Endothelial cell of umbilical vein (primary cell): ENCODE data around the gene GFER. TPM values are rescaled to one million over a fixed set of nuclear protein-coding genes. Genes with fewer than 3 reads are reported as not detected.

Experiments
- BruUV-seq: library from RNA; stranded (reverse); fragments of 400-500 nt; replicated peaks from 2 replicates; lab custom pipeline; 2021; lab: Mats Ljungman, UMichigan
- CTCF ChIA-PET: fragments of 300-600, 350-600 bp; sonication (Branson Sonifier 250); formaldehyde crosslinking; loops from one replicate; lab custom pipeline; 2021; ENCODE audit warnings: antibody characterized with exemption, inconsistent platforms; lab: Charles Lee
- POLR2A ChIA-PET: fragments of 300-600, 350-600 bp; sonication (Branson Sonifier 250); formaldehyde crosslinking; loops from one replicate; lab custom pipeline; 2021; ENCODE audit warnings: antibody characterized with exemption, inconsistent platforms; lab: Charles Lee
- DNase-seq: peaks from one replicate; pipeline ENCODE4 v3.0.0-alpha.2; 2011; ENCODE audit warnings: low read depth, low spot score
- FAIRE-seq: peaks from 2 replicates; lab custom pipeline; 2011; peaks lifted over from hg19 to GRCh38; lab: Jason Lieb, UNC
- H2AFZ ChIP-seq: 2 replicates; pipeline ENCODE4 v1.6.0; 2012; ENCODE audit warnings: low read depth, low read length, control low read depth, inconsistent platforms
- H3K27ac ChIP-seq: 2 replicates; pipeline ENCODE4 v1.5.1; 2011; ENCODE audit warnings: low read depth, mild to moderate bottlenecking, control low read depth, low read length, moderate library complexity; ENCODE audit not compliant: insufficient read depth
- H3K27me3 ChIP-seq, 2 experiments: 2 replicates each; pipeline versions ENCODE4 v1.6.0 to v1.6.1; 2011; ENCODE audit warnings: low read length in 2 of 2, mixed read lengths in 1 of 2; ENCODE audit not compliant: control insufficient read depth in 2 of 2, insufficient read depth in 2 of 2
- H3K36me3 ChIP-seq, 2 experiments: 2 replicates in 1 of 2; 3 replicates in 1 of 2; pipeline ENCODE4 v1.5.1; 2011; ENCODE audit warnings: low read length in 2 of 2, mild to moderate bottlenecking in 1 of 2, moderate library complexity in 1 of 2; ENCODE audit not compliant: control insufficient read depth in 2 of 2, insufficient read depth in 2 of 2; ENCODE audit errors: extremely low read depth in 1 of 2
- H3K4me1 ChIP-seq: 3 replicates; pipeline ENCODE4 v1.5.1; 2011; ENCODE audit warnings: mild to moderate bottlenecking, low read length; ENCODE audit not compliant: control insufficient read depth, insufficient read depth; ENCODE audit errors: extremely low read depth
- H3K4me2 ChIP-seq: 2 replicates; pipeline ENCODE4 v1.6.1; 2011; ENCODE audit warnings: low read length, control low read depth, mixed read lengths; ENCODE audit not compliant: insufficient read depth
- H3K4me3 ChIP-seq, 3 experiments: fragments of 200-600 bp in 1 of 3; sonication (generic), shearing (Covaris generic) in 1 of 3; replicated peaks in 1 of 3; 2 replicates each; pipeline ENCODE4 v1.5.1; 2011 to 2016; ENCODE audit warnings: control low read depth in 3 of 3, low read length in 3 of 3, mild to moderate bottlenecking in 2 of 3, inconsistent platforms in 1 of 3, low read depth in 1 of 3, moderate library complexity in 1 of 3; ENCODE audit not compliant: insufficient read depth in 1 of 3
- H3K79me2 ChIP-seq: 2 replicates; pipeline ENCODE4 v1.6.0; 2012; ENCODE audit warnings: low read length, inconsistent platforms; ENCODE audit not compliant: control insufficient read depth, insufficient read depth
- H3K9ac ChIP-seq: replicated peaks from 2 replicates; pipeline ENCODE3; 2011; ENCODE audit warnings: low read length, control low read depth; ENCODE audit not compliant: insufficient read depth; ENCODE audit errors: extremely low read depth
- H3K9me1 ChIP-seq: replicated peaks from 3 replicates; pipeline ENCODE4 v1.6.0; 2011; ENCODE audit warnings: mild to moderate bottlenecking, low read length; ENCODE audit not compliant: control insufficient read depth, insufficient read depth; ENCODE audit errors: extremely low read depth
- H3K9me3 ChIP-seq: replicated peaks from 2 replicates; pipeline ENCODE4 v1.5.1; 2012; ENCODE audit warnings: low read length, inconsistent platforms; ENCODE audit not compliant: control insufficient read depth, insufficient read depth
- H4K20me1 ChIP-seq: replicated peaks from 2 replicates; pipeline ENCODE3; 2011; ENCODE audit warnings: mild to moderate bottlenecking, low read length; ENCODE audit not compliant: control insufficient read depth, insufficient read depth; ENCODE audit errors: extremely low read depth
- EZH2 ChIP-seq: IDR thresholded peaks from 2 replicates; pipeline ENCODE4 v1.6.1; 2012; ENCODE audit warnings: borderline replicate concordance, low read depth, mild to moderate bottlenecking, moderate library complexity, low read length, inconsistent platforms; ENCODE audit not compliant: severe bottlenecking
- FOS ChIP-seq: IDR thresholded peaks from 2 replicates; pipeline ENCODE4 v1.6.1; 2011; ENCODE audit warnings: mild to moderate bottlenecking, low read length, moderate library complexity, borderline replicate concordance; ENCODE audit not compliant: insufficient read depth
- GATA2 ChIP-seq: IDR thresholded peaks from 2 replicates; pipeline ENCODE4 v1.7.0; 2011; ENCODE audit warnings: low read depth, mild to moderate bottlenecking, moderate library complexity, mixed read lengths, low read length; ENCODE audit not compliant: insufficient read length, insufficient read depth
- JUN ChIP-seq: IDR thresholded peaks from 2 replicates; pipeline ENCODE4 v1.6.1; 2011; ENCODE audit warnings: borderline replicate concordance, low read depth; ENCODE audit not compliant: insufficient read length, insufficient read depth
- MYC ChIP-seq: IDR thresholded peaks from one replicate; pipeline ENCODE4 v1.6.1; 2011; ENCODE audit warnings: mild to moderate bottlenecking, low read depth, low read length
- POLR2A ChIP-seq: IDR thresholded peaks from 2 replicates; pipeline ENCODE4 v1.6.1; 2012; ENCODE audit warnings: low read depth, mild to moderate bottlenecking, control low read depth, low read length
- POLR2AphosphoS5 ChIP-seq: IDR thresholded peaks from 2 replicates; pipeline ENCODE4 v1.6.1; 2012; ENCODE audit warnings: low read depth, mild to moderate bottlenecking, control low read depth, low read length, moderate library complexity; ENCODE audit not compliant: insufficient read depth
- dilution Hi-C: fragments of 300-500 bp; cut with MboI; formaldehyde crosslinking; loops from one replicate; pipeline ENCODE4 v1.15.0; 2019; ENCODE audit warnings: low sequenced_read_pairs; ENCODE audit not compliant: extremely low pct_ligation_motif_present
- intact Hi-C: fragments of 100-400 bp; cut with micrococcal nuclease; formaldehyde crosslinking; loops from one replicate; pipeline ENCODE4 v1.10.0; 2022
- polyA plus RNA-seq, 4 experiments: library from polyadenylated mRNA; depleted of rRNA in 3 of 4; stranded (reverse) in 3 of 4; unstranded in 1 of 4; fragments of >200 nt; gene quantifications; 2 replicates each; pipeline versions ENCODE4 v1.2.1 to v1.2.3, GENCODE V29; 2011 to 2012; ENCODE audit warnings: missing spikeins in 1 of 4
- total RNA-seq: library from RNA; stranded (reverse); gene quantifications from 2 replicates; pipeline ENCODE4 v1.2.3, GENCODE V29; 2021
- TF ChIP-seq, protein P1 (sequence below): IDR thresholded peaks from 2 replicates; pipeline ENCODE4 v1.6.1; 2011; ENCODE audit not compliant: insufficient read depth, insufficient read length
- TF ChIP-seq, protein P2 (sequence below), 2 donors: IDR thresholded peaks; 1 replicate in 1 of 2; 2 replicates in 1 of 2; pipeline ENCODE4 v1.5.1; 2011; ENCODE audit warnings: low read length in 2 of 2, mild to moderate bottlenecking in 2 of 2, moderate library complexity in 2 of 2, control low read depth in 1 of 2, inconsistent platforms in 1 of 2, low read depth in 1 of 2; ENCODE audit not compliant: insufficient read depth in 1 of 2; ENCODE audit errors: extremely low read depth in 1 of 2

The GFER gene
- total and polyA plus RNA-seq, 2 donors (not counting 3 experiments of a cell fraction or from before 2014, with no cell fraction given), result 13.7 to 29.9 TPM

DNA sequence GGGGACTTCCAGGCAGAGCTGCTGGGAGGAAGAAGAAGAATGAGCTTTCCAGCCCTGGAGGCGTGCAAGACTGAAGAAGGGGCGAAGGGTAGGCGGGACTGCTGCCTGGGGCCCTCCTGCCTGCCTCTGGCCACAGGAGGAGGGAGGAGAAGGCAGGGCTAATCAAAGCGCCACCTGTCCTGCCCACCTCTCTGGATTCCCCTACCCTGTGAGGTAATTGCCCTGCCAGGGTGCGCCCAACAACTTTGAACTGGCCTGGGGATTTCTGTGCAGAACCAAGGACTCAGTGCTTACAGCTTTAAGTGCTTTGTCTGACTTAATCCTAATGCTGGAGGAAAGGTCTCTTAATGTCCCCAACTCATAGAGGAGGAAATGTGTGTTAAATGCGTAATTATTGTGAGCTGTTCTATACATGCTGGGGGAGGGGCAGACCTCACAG, 2.6 kb upstream of the GFER start, which contains the start of gene NOXO1:
TSS of gene NOXO1 (minus strand) at position 72 of the 439 bp plus-strand sequence. CDS start 290 bp downstream, outside the sequence.
- peaks cover 3 to 24% of the 10 kb centered on the region in 2 experiments for H3K36me3 ChIP-seq
- no peak within 1 kb of the TSS for H2AFZ ChIP-seq
- no peak for DNase-seq
- H3K9me1 ChIP-seq, result no peaks in the 10 kb centered on the region
- BruUV-seq, result no TSS peak
- intact Hi-C loops (no loop called here), dilution Hi-C loops (no loop called here)
- no peak within 1 kb of the TSS for H3K9ac ChIP-seq
- FAIRE-seq, result no peak
- H3K27ac ChIP-seq, result no peak within 1 kb of the TSS
- H3K27me3 ChIP-seq, result peaks cover 35 to 41% of the 10 kb centered on the region in 2 experiments
- no peaks in the 10 kb centered on the region for H4K20me1 ChIP-seq
- no peak within 1 kb of the TSS for H3K4me3 ChIP-seq
- H3K79me2 ChIP-seq, result peaks cover 5% of the 10 kb centered on the region
- peaks cover 15% of the 10 kb centered on the region for H3K4me1 ChIP-seq
- H3K4me2 ChIP-seq, result no peak within 1 kb of the TSS
- ChIA-PET POLR2A (interaction anchor here (1.5 kb wide), 1 partner anchor 17 kb away, joined by 5 read pairs; the partner anchor contains the start of gene RPS2), CTCF (interaction anchor here (5.0 kb wide), 1 partner anchor 159 kb away, joined by 21 read pairs; no protein-coding TSS in a partner anchor)
- TF ChIP-seq GATA2 (no peak), POLR2A (no peak), MYC (no peak), EZH2 (no peak), JUN (no peak), FOS (no peak), POLR2AphosphoS5 (no peak)
- TF ChIP-seq, protein P1, sequence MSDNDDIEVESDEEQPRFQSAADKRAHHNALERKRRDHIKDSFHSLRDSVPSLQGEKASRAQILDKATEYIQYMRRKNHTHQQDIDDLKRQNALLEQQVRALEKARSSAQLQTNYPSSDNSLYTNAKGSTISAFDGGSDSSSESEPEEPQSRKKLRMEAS, result no peak
- TF ChIP-seq, protein P2, sequence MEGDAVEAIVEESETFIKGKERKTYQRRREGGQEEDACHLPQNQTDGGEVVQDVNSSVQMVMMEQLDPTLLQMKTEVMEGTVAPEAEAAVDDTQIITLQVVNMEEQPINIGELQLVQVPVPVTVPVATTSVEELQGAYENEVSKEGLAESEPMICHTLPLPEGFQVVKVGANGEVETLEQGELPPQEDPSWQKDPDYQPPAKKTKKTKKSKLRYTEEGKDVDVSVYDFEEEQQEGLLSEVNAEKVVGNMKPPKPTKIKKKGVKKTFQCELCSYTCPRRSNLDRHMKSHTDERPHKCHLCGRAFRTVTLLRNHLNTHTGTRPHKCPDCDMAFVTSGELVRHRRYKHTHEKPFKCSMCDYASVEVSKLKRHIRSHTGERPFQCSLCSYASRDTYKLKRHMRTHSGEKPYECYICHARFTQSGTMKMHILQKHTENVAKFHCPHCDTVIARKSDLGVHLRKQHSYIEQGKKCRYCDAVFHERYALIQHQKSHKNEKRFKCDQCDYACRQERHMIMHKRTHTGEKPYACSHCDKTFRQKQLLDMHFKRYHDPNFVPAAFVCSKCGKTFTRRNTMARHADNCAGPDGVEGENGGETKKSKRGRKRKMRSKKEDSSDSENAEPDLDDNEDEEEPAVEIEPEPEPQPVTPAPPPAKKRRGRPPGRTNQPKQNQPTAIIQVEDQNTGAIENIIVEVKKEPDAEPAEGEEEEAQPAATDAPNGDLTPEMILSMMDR (IDR thresholded peaks at IDR 0.05; ENCODE audit: extremely low read depth in 1 of 2, insufficient read depth in 1 of 2, low read depth in 1 of 2, low read length in 2 of 2), result no peak
- H3K9me3 ChIP-seq, result no peaks in the 10 kb centered on the region
